ENCODE data around the gene SUCLG2. TPM values are rescaled to one million over a fixed set of nuclear protein-coding genes. Genes with fewer than 3 reads are reported as not detected.

The SUCLG2 gene
- total and polyA plus RNA-seq, 10 of the 15 experiments (the other 5 are each of a cell fraction or from before 2014, with no cell fraction given) = 17.8 to 50.9 (median 37.2) TPM

GRCh38 chr3:67529915-67530314 lies 124.5 kb downstream of the SUCLG2 start:
- RAD21 ChIA-PET (ENCODE audit: unreplicated experiment) = no interaction called here
- Histone ChIP-seq H3K79me2 (ENCODE audit: control insufficient read depth, insufficient read depth, low read length) (no peaks in the 10 kb centered on the region), H2AFZ (ENCODE audit: control insufficient read depth, low read depth, low read length) (no peak overlapping the region), H3K9ac (ENCODE audit: control insufficient read depth, insufficient read depth, low read length) (no peak overlapping the region), H3K27ac (ENCODE audit: control insufficient read depth, insufficient read depth) (no peak overlapping the region), H3K4me3 (no peak overlapping the region), H3K36me3 (ENCODE audit: control insufficient read depth in 2 of 2, insufficient read depth in 2 of 2, low read length in 1 of 2) (peaks cover 0 to 5% of the 10 kb centered on the region in 2 experiments; a peak in 1 of 4 replicates), H3K9me3 (replicated peaks; ENCODE audit: control insufficient read depth, insufficient read depth, low read length) (no peaks in the 10 kb centered on the region), H3K4me1 (ENCODE audit: control insufficient read depth, insufficient read depth, low read length) (no peaks in the 10 kb centered on the region), H3K4me2 (ENCODE audit: control insufficient read depth, insufficient read depth) (no peak overlapping the region), H3K27me3 (replicated peaks in 1 of 2; ENCODE audit: control insufficient read depth in 2 of 2, insufficient read depth in 2 of 2, low read length in 1 of 2) (no peaks in the 10 kb centered on the region), H4K20me1 (ENCODE audit: control insufficient read depth, insufficient read depth) (no peaks in the 10 kb centered on the region)
- DNase-seq (ENCODE audit: low read depth, low spot score) (no peak), FAIRE-seq (no peak), ATAC-seq (no peak)
- BruUV-seq (replicated peaks) = no TSS peak
- TF ChIP-seq USF2 (IDR thresholded peaks at IDR 0.05; ENCODE audit: borderline replicate concordance, low read depth, low read length) (no peak), NR2C2 (IDR thresholded peaks at IDR 0.05; ENCODE audit: borderline replicate concordance, control insufficient read depth, insufficient read length, low read depth) (no peak), ELK1 (IDR thresholded peaks at IDR 0.05; ENCODE audit: low read depth, low read length) (no peak), SP1 (IDR thresholded peaks at IDR 0.05; ENCODE audit: low read depth, low read length) (no peak), MAX (IDR thresholded peaks at IDR 0.05; ENCODE audit: low read depth, low read length) (no peak), WRNIP1 (IDR thresholded peaks at IDR 0.05; ENCODE audit: borderline replicate concordance, low read depth, low read length) (no peak), POLR2A (IDR thresholded peaks at IDR 0.05; ENCODE audit: low read depth, low read length) (no peak), CHD2 (IDR thresholded peaks at IDR 0.05; ENCODE audit: borderline replicate concordance, low read depth, low read length) (no peak), ZBTB33 (IDR thresholded peaks at IDR 0.05) (no peak)
- CTCF ChIA-PET = interaction anchor here (1.3 to 1.4 kb wide), 3 partner anchors 9 to 22 kb away, joined by 3 to 4 read pairs (median 4); no protein-coding TSS in a partner anchor
- SMC1A ChIA-PET (ENCODE audit: uncharacterized antibody, unreplicated experiment) = interaction anchor here (0.6 to 1.5 kb wide), 3 partner anchors 15 to 1719 kb away, joined by 3 read pairs; no protein-coding TSS in a partner anchor
- in situ Hi-C loops (cut with MboI) (no loop called here), intact Hi-C loops (cut with micrococcal nuclease; ENCODE audit: unreplicated experiment) (no loop called here)
- POLR2A ChIA-PET = no interaction called here
- 82% methylated on average over 1 of the region's 1 CpG for WGBS (ENCODE audit: insufficient coverage, insufficient replicate concordance, low lambda C conversion rate, missing lambda C conversion rate)
